ACC112 (cell line): Measurements from ENCODE around the gene ZNF407.
"Not testable (repeated sequence)": the region's sequence is repeated elsewhere in the genome, so short reads cannot be mapped to it uniquely, and the experiment has no call there.

Experiments used
- H2AFZ ChIP-seq: fragments of 200-600 bp; sonication (generic); one replicate; pipeline ENCODE4 v1.6.0; 2017; ENCODE audit warnings: antibody characterized with exemption, low read length; ENCODE audit not compliant: unreplicated experiment
- H3K27ac ChIP-seq: fragments of 200-600 bp; sonication (generic); 2 replicates; pipeline ENCODE4 v1.5.1; 2014; ENCODE audit warnings: low read depth, mild to moderate bottlenecking, antibody characterized with exemption, low read length, moderate library complexity
- H3K27me3 ChIP-seq: fragments of 200-600 bp; sonication (generic); 2 replicates; pipeline ENCODE4 v1.6.1; 2014; ENCODE audit warnings: mild to moderate bottlenecking, antibody characterized with exemption, low read length, moderate library complexity, mixed read lengths; ENCODE audit not compliant: insufficient read depth
- H3K36me3 ChIP-seq: fragments of 200-600 bp; sonication (generic); 2 replicates; pipeline ENCODE4 v1.6.1; 2016; ENCODE audit warnings: mild to moderate bottlenecking, antibody characterized with exemption, low read length, moderate library complexity, mixed read lengths; ENCODE audit not compliant: insufficient read depth
- H3K4me1 ChIP-seq: fragments of 200-600 bp; sonication (generic); one replicate; pipeline ENCODE4 v1.6.1; 2016; ENCODE audit warnings: low read length, mixed read lengths; ENCODE audit not compliant: insufficient read depth, unreplicated experiment, control insufficient read depth
- H3K4me3 ChIP-seq: fragments of 200-600 bp; sonication (generic); 2 replicates; pipeline ENCODE4 v1.5.1; 2014; ENCODE audit warnings: mild to moderate bottlenecking, low read depth, low read length
- H3K79me2 ChIP-seq: fragments of 200-600 bp; sonication (generic); one replicate; pipeline ENCODE4 v1.6.0; 2016; ENCODE audit warnings: low read length; ENCODE audit not compliant: control insufficient read depth, unreplicated experiment, insufficient read depth

Gene ZNF407

GRCh38 chr18:75075429-75075841 is 477.8 kb downstream of the ZNF407 start:
- no peak overlapping the region for H3K4me3 ChIP-seq
- H3K4me1 ChIP-seq: peaks cover 10% of the 10 kb centered on the region
- H3K27ac ChIP-seq: no peak overlapping the region
- H2AFZ ChIP-seq: no peak overlapping the region
- H3K27me3 ChIP-seq: no peaks in the 10 kb centered on the region
- H3K79me2 ChIP-seq: no peaks in the 10 kb centered on the region
- no peaks in the 10 kb centered on the region for H3K36me3 ChIP-seq

- H2AFZ ChIP-seq: no peak overlapping the region
- H3K27me3 ChIP-seq: peaks cover 3% of the 10 kb centered on the region; the same call in 1 of the 2 replicates
- H3K27ac ChIP-seq: no peak overlapping the region
- no peak overlapping the region for H3K4me3 ChIP-seq
- H3K36me3 ChIP-seq: no peaks in the 10 kb centered on the region
- no peaks in the 10 kb centered on the region for H3K79me2 ChIP-seq
- peaks cover 2% of the 10 kb centered on the region for H3K4me1 ChIP-seq
Observed at GRCh38 chr18:75076286-75076685, 478.6 kb downstream of the ZNF407 start.

GRCh38 chr18:75081486-75081885 is 483.8 kb downstream of the ZNF407 start:
- Histone ChIP-seq H3K4me1 (no peaks in the 10 kb centered on the region), H3K27ac (no peak overlapping the region), H3K79me2 (no peaks in the 10 kb centered on the region), H3K4me3 (no peak overlapping the region), H2AFZ (no peak overlapping the region), H3K27me3 (peaks cover 16% of the 10 kb centered on the region; the same call in 1 of the 2 replicates), H3K36me3 (no peaks in the 10 kb centered on the region)

- Histone ChIP-seq H3K4me1 (no peaks in the 10 kb centered on the region), H3K4me3 (no peak overlapping the region), H2AFZ (no peak overlapping the region), H3K27me3 (peaks cover 16% of the 10 kb centered on the region; the same call in 1 of the 2 replicates), H3K27ac (no peak overlapping the region), H3K36me3 (no peaks in the 10 kb centered on the region), H3K79me2 (no peaks in the 10 kb centered on the region)
Observed at GRCh38 chr18:75083131-75083530, 485.5 kb downstream of the ZNF407 start.

- Histone ChIP-seq H3K27ac (no peak overlapping the region), H3K36me3 (no peaks in the 10 kb centered on the region), H3K79me2 (no peaks in the 10 kb centered on the region), H3K4me1 (no peaks in the 10 kb centered on the region), H3K27me3 (peaks cover 16% of the 10 kb centered on the region; the same call in 1 of the 2 replicates), H3K4me3 (no peak overlapping the region), H2AFZ (no peak overlapping the region)
Observed at GRCh38 chr18:75083761-75084160, 486.1 kb downstream of the ZNF407 start.

- not testable (repeated sequence) for H3K79me2 ChIP-seq, H3K4me1 ChIP-seq, H3K4me3 ChIP-seq, H2AFZ ChIP-seq, H3K36me3 ChIP-seq, H3K27ac ChIP-seq
- H3K27me3 ChIP-seq: peaks cover 16% of the 10 kb centered on the region; the same call in 1 of the 2 replicates
Observed at GRCh38 chr18:75085676-75086075, 488.0 kb downstream of the ZNF407 start.

- Histone ChIP-seq H3K36me3 (no peaks in the 10 kb centered on the region), H3K79me2 (no peaks in the 10 kb centered on the region), H3K27ac (no peak overlapping the region), H3K4me1 (no peaks in the 10 kb centered on the region), H3K27me3 (peaks cover 10% of the 10 kb centered on the region; the same call in 1 of the 2 replicates), H2AFZ (no peak overlapping the region), H3K4me3 (no peak overlapping the region)
Observed at GRCh38 chr18:75086494-75087034, 488.9 kb downstream of the ZNF407 start.

- no peaks in the 10 kb centered on the region for H3K36me3 ChIP-seq
- no peaks in the 10 kb centered on the region for H3K79me2 ChIP-seq
- H3K27me3 ChIP-seq: peaks cover 8% of the 10 kb centered on the region; the same call in 1 of the 2 replicates
- H3K4me3 ChIP-seq: no peak overlapping the region
- no peak overlapping the region for H3K27ac ChIP-seq
- H2AFZ ChIP-seq: no peak overlapping the region
- H3K4me1 ChIP-seq: no peaks in the 10 kb centered on the region
Observed at GRCh38 chr18:75087119-75088020, 489.7 kb downstream of the ZNF407 start.

GRCh38 chr18:75088021-75088506 is 490.4 kb downstream of the ZNF407 start:
- no peak overlapping the region for H2AFZ ChIP-seq
- H3K36me3 ChIP-seq: no peaks in the 10 kb centered on the region
- H3K79me2 ChIP-seq: no peaks in the 10 kb centered on the region
- no peaks in the 10 kb centered on the region for H3K4me1 ChIP-seq
- H3K27me3 ChIP-seq: 0 out of 2 replicates have a peak, but pooled peaks cover 3% of the 10 kb centered on the region
- no peak overlapping the region for H3K27ac ChIP-seq
- no peak overlapping the region for H3K4me3 ChIP-seq

GRCh38 chr18:75088622-75089211 is 491.0 kb downstream of the ZNF407 start:
- Histone ChIP-seq H3K27ac (no peak overlapping the region), H3K4me1 (no peaks in the 10 kb centered on the region), H3K36me3 (no peaks in the 10 kb centered on the region), H2AFZ (no peak overlapping the region), H3K27me3 (no peaks in the 10 kb centered on the region), H3K79me2 (no peaks in the 10 kb centered on the region), H3K4me3 (no peak overlapping the region)
